H1 (cell line): ENCODE data around the gene TMEM72. TPM values are rescaled to one million over a fixed set of nuclear protein-coding genes. Genes with fewer than 3 reads are reported as not detected.
A peak's percentile ranks its signal among the peaks of the same experiment; 100 is the strongest.

Experiments used
- CTCF ChIA-PET: fragments of 300-600 bp; sonication (Branson Sonifier 250); formaldehyde crosslinking; loops from one replicate; lab custom pipeline; 2021; ENCODE audit not compliant: partially characterized antibody; lab: Charles Lee
- POLR2A ChIA-PET: fragments of 300-600 bp; sonication (Branson Sonifier 250); formaldehyde crosslinking; loops from one replicate; lab custom pipeline; 2021; ENCODE audit warnings: inconsistent platforms; ENCODE audit not compliant: partially characterized antibody; lab: Charles Lee
- DNase-seq, 2 experiments: peaks; one replicate each; pipeline versions ENCODE4 v3.0.0 to v3.0.0-alpha.2; 2010 to 2022; ENCODE audit warnings: low spot score in 2 of 2, low read depth in 1 of 2, mixed read lengths in 1 of 2
- FAIRE-seq: peaks from 2 replicates; lab custom pipeline; 2011; peaks lifted over from hg19 to GRCh38; lab: Jason Lieb, UNC
- H2AFZ ChIP-seq: 2 replicates; pipeline ENCODE4 v1.8.1; 2012; ENCODE audit warnings: low read length, inconsistent platforms
- H2AK5ac ChIP-seq: 2 replicates; pipeline ENCODE4 v1.6.1; 2013; ENCODE audit warnings: low read depth, low read length
- H2BK120ac ChIP-seq: replicated peaks from 2 replicates; pipeline ENCODE3; 2013; ENCODE audit warnings: low read depth, low read length, inconsistent platforms
- H2BK12ac ChIP-seq: 2 replicates; pipeline ENCODE4 v1.6.1; 2013; ENCODE audit warnings: low read depth, low read length
- H2BK15ac ChIP-seq: 2 replicates; pipeline ENCODE4 v1.6.1; 2013; ENCODE audit warnings: low read length
- H2BK20ac ChIP-seq: 2 replicates; pipeline ENCODE4 v1.6.1; 2013; ENCODE audit warnings: low read length
- H2BK5ac ChIP-seq: 2 replicates; pipeline ENCODE4 v1.6.1; 2013; ENCODE audit warnings: low read depth, low read length
- H3K14ac ChIP-seq: 2 replicates; pipeline ENCODE4 v1.6.1; 2013; ENCODE audit warnings: inconsistent platforms; ENCODE audit not compliant: insufficient read length
- H3K18ac ChIP-seq: 2 replicates; pipeline ENCODE4 v1.6.1; 2013; ENCODE audit warnings: low read length; ENCODE audit errors: extremely low read depth
- H3K23ac ChIP-seq: 2 replicates; pipeline ENCODE4 v1.6.1; 2013; ENCODE audit warnings: inconsistent platforms; ENCODE audit not compliant: insufficient read length
- H3K23me2 ChIP-seq: 2 replicates; pipeline ENCODE4 v1.6.1; 2013; ENCODE audit warnings: low read depth, low read length
- H3K27ac ChIP-seq: 2 replicates; pipeline ENCODE4 v1.6.1; 2011; ENCODE audit warnings: low read depth, low read length, inconsistent platforms
- H3K27me3 ChIP-seq, 4 experiments: replicated peaks in 1 of 4; 1 replicate in 1 of 4; 2 replicates in 3 of 4; pipeline versions ENCODE4 v1.6.1 to v1.8.1; 2011 to 2013; ENCODE audit warnings: low read length in 3 of 4, mild to moderate bottlenecking in 3 of 4, inconsistent platforms in 2 of 4, mixed read lengths in 2 of 4, moderate library complexity in 1 of 4; ENCODE audit not compliant: control insufficient read depth in 3 of 4, insufficient read depth in 3 of 4; ENCODE audit errors: extremely low read depth in 1 of 4
- H3K36me3 ChIP-seq, 4 experiments: 2 replicates each; pipeline versions ENCODE4 v1.6.1 to v1.8.1; 2011 to 2013; ENCODE audit warnings: mild to moderate bottlenecking in 4 of 4, low read length in 3 of 4, moderate library complexity in 2 of 4, control low read depth in 1 of 4, inconsistent platforms in 1 of 4; ENCODE audit not compliant: insufficient read depth in 4 of 4, control insufficient read depth in 2 of 4
- H3K4ac ChIP-seq: replicated peaks from 2 replicates; pipeline ENCODE3; 2013; ENCODE audit warnings: low read length, low read depth, mixed read lengths, inconsistent platforms; ENCODE audit not compliant: insufficient read length
- H3K4me1 ChIP-seq, 4 experiments: replicated peaks in 1 of 4; 1 replicate in 1 of 4; 2 replicates in 3 of 4; pipeline versions ENCODE4 v1.6.1 to v1.8.1; 2011 to 2013; ENCODE audit warnings: low read length in 3 of 4, inconsistent platforms in 2 of 4, mixed read lengths in 1 of 4; ENCODE audit not compliant: insufficient read depth in 4 of 4, control insufficient read depth in 3 of 4
- H3K4me2 ChIP-seq, 2 experiments: 2 replicates each; pipeline versions ENCODE4 v1.6.1 to v1.8.1; 2011 to 2013; ENCODE audit warnings: low read depth in 2 of 2, low read length in 2 of 2, control low read depth in 1 of 2, inconsistent platforms in 1 of 2, mild to moderate bottlenecking in 1 of 2; ENCODE audit not compliant: insufficient read depth in 1 of 2
- H3K4me3 ChIP-seq, 4 experiments: fragments of 200-600, 300-600 bp in 1 of 4; sonication (generic), shearing (Covaris generic), sonication (Bioruptor Twin) in 1 of 4; 2 replicates each; pipeline versions ENCODE4 v1.5.1 to v1.8.1; 2011 to 2016; ENCODE audit warnings: low read length in 4 of 4, low read depth in 3 of 4, control low read depth in 2 of 4, inconsistent platforms in 2 of 4, mild to moderate bottlenecking in 2 of 4, mixed read lengths in 1 of 4, moderate library complexity in 1 of 4; ENCODE audit not compliant: insufficient read depth in 2 of 4; ENCODE audit errors: extremely low read depth in 1 of 4
- H3K56ac ChIP-seq: replicated peaks from 2 replicates; pipeline ENCODE3; 2013; ENCODE audit warnings: low read depth, mild to moderate bottlenecking, mixed read lengths, low read length, inconsistent platforms; ENCODE audit not compliant: insufficient read length
- H3K79me1 ChIP-seq: 2 replicates; pipeline ENCODE4 v1.6.1; 2013; ENCODE audit warnings: low read depth, low read length, control low read depth
- H3K79me2 ChIP-seq, 2 experiments: 2 replicates each; pipeline versions ENCODE4 v1.6.1 to v1.8.1; 2012 to 2013; ENCODE audit warnings: low read length in 2 of 2, mild to moderate bottlenecking in 2 of 2, inconsistent platforms in 1 of 2; ENCODE audit not compliant: insufficient read depth in 2 of 2, control insufficient read depth in 1 of 2
- H3K9ac ChIP-seq, 4 experiments: replicated peaks in 1 of 4; 1 replicate in 1 of 4; 2 replicates in 3 of 4; pipeline versions ENCODE4 v1.6.1 to v1.8.1; 2011 to 2013; ENCODE audit warnings: low read depth in 3 of 4, low read length in 3 of 4, control low read depth in 2 of 4, mild to moderate bottlenecking in 2 of 4, moderate library complexity in 2 of 4, inconsistent platforms in 1 of 4; ENCODE audit errors: extremely low read depth in 1 of 4
- H3K9me3 ChIP-seq, 2 experiments: 2 replicates each; pipeline versions ENCODE4 v1.6.1 to v1.8.1; 2012 to 2013; ENCODE audit warnings: mild to moderate bottlenecking in 2 of 2, moderate library complexity in 2 of 2, control low read depth in 1 of 2, inconsistent platforms in 1 of 2, low read depth in 1 of 2, low read length in 1 of 2, mixed read lengths in 1 of 2; ENCODE audit not compliant: insufficient read depth in 2 of 2
- H4K20me1 ChIP-seq, 2 experiments: replicated peaks in 1 of 2; 2 replicates each; pipeline versions ENCODE3 to v1.8.1; 2011 to 2013; ENCODE audit warnings: inconsistent platforms in 2 of 2, low read length in 2 of 2, mild to moderate bottlenecking in 1 of 2; ENCODE audit not compliant: insufficient read depth in 2 of 2, control insufficient read depth in 1 of 2
- H4K5ac ChIP-seq: 2 replicates; pipeline ENCODE4 v1.6.1; 2013; ENCODE audit warnings: low read length, low read depth, mixed read lengths, inconsistent platforms; ENCODE audit not compliant: insufficient read length
- H4K8ac ChIP-seq: 2 replicates; pipeline ENCODE4 v1.8.0; 2013; ENCODE audit warnings: mild to moderate bottlenecking, moderate library complexity, low read length, inconsistent platforms; ENCODE audit not compliant: insufficient read depth; ENCODE audit errors: extremely low read depth
- H4K91ac ChIP-seq: replicated peaks from 2 replicates; pipeline ENCODE3; 2013; ENCODE audit warnings: low read length, mixed read lengths, inconsistent platforms; ENCODE audit not compliant: insufficient read length
- BRCA1 ChIP-seq: IDR thresholded peaks from 2 replicates; pipeline ENCODE4 v1.6.1; 2012; ENCODE audit warnings: low read depth, low read length, improper control_type of control experiment
- CBX5 ChIP-seq: fragments of 300-800, 300-1000 bp; sonication (generic); IDR thresholded peaks from 2 replicates; pipeline ENCODE4 v1.7.1; 2016; ENCODE audit warnings: antibody characterized with exemption, low read length, low read depth
- CHD1 ChIP-seq: IDR thresholded peaks from 2 replicates; pipeline ENCODE4 v1.6.1; 2012; ENCODE audit warnings: low read depth, low read length, improper control_type of control experiment
- CREB1 ChIP-seq: IDR thresholded peaks from 2 replicates; pipeline ENCODE4 v1.6.1; 2012; ENCODE audit warnings: inconsistent platforms
- EGR1 ChIP-seq: IDR thresholded peaks from 2 replicates; pipeline ENCODE4 v1.6.1; 2011; ENCODE audit warnings: low read depth, low read length, borderline replicate concordance
- KDM4A ChIP-seq: IDR thresholded peaks from one replicate; pipeline ENCODE4 v1.7.1; 2012; ENCODE audit warnings: low read depth, mild to moderate bottlenecking, moderate library complexity, low read length, inconsistent platforms; ENCODE audit not compliant: severe bottlenecking
- MAFK ChIP-seq: IDR thresholded peaks from 2 replicates; pipeline ENCODE4 v1.6.1; 2012; ENCODE audit warnings: low read depth, mild to moderate bottlenecking, improper control_type of control experiment, low read length
- SAP30 ChIP-seq: fragments of 300-600 bp; sonication (generic); IDR thresholded peaks from 2 replicates; pipeline ENCODE4 v1.7.1; 2012; ENCODE audit warnings: low read length, moderate library complexity, mild to moderate bottlenecking, inconsistent platforms; ENCODE audit not compliant: insufficient read depth, insufficient replicate concordance
- SUZ12 ChIP-seq: fragments of 200-600 bp; sonication (generic); IDR thresholded peaks from 2 replicates; pipeline ENCODE4 v1.6.1; 2012; ENCODE audit warnings: mild to moderate bottlenecking, inconsistent platforms, low read length, moderate library complexity, mixed read lengths
- TBP ChIP-seq: IDR thresholded peaks from 2 replicates; pipeline ENCODE4 v1.6.1; 2011; ENCODE audit warnings: low read depth, low read length, improper control_type of control experiment
- YY1 ChIP-seq: IDR thresholded peaks from 2 replicates; pipeline ENCODE4 v1.6.1; 2011; ENCODE audit warnings: low read depth, mild to moderate bottlenecking, low read length
- WGBS, 2 experiments: shearing (Covaris generic) in 1 of 2; methylation state at CpG; one replicate each; pipeline versions ENCODE4 v1.1.6 to v1.1.7; 2013 to 2015; ENCODE audit warnings: low lambda C conversion rate in 2 of 2, mixed read lengths in 2 of 2, inconsistent platforms in 1 of 2, low coverage in 1 of 2, missing lambda C conversion rate in 1 of 2; ENCODE audit not compliant: insufficient replicate concordance in 2 of 2, insufficient coverage in 1 of 2, insufficient read length in 1 of 2; ENCODE audit errors: extremely low coverage in 1 of 2, missing lambda C conversion rate in 1 of 2; 5-methylcytosine and 5-hydroxymethylcytosine counted together
- polyA plus RNA-seq, 7 experiments: library from polyadenylated mRNA; depleted of rRNA in 3 of 7; stranded (reverse) in 5 of 7; unstranded in 2 of 7; fragments of >200 nt in 5 of 7; fragments of 200-250 nt in 2 of 7; gene quantifications; 1 replicate in 5 of 7; 2 replicates in 1 of 7; 4 replicates in 1 of 7; pipeline versions ENCODE4 v1.2.1 to v1.2.3, GENCODE V29; 2011 to 2013; ENCODE audit warnings: missing spikeins in 2 of 7, mixed read lengths in 2 of 7
- total RNA-seq: library from RNA; stranded (reverse); fragmentation: NEBNext Ultra II Directional; extraction: Animal tissue kit (Norgen Biotek cat#: 25700); gene quantifications from 2 replicates; pipeline ENCODE4 v1.2.1, GENCODE V29; 2021
- TF ChIP-seq, protein P1 (sequence below): IDR thresholded peaks from 2 replicates; pipeline ENCODE4 v1.6.1; 2012; ENCODE audit warnings: inconsistent platforms

TMEM72 gene
- total and polyA plus RNA-seq, 2 of the 8 experiments (the other 6 are each of a cell fraction or from before 2014, with no cell fraction given): not detected

GRCh38 chr10:44927352-44927751, 16.2 kb downstream of the TMEM72 start:
- H2BK5ac ChIP-seq: no peak overlapping the region

More at GRCh38 chr10:44927352-44927751, 16.2 kb downstream of the TMEM72 start:
- H4K8ac ChIP-seq: no peak overlapping the region
- no peak for TF ChIP-seq CHD1
- TF ChIP-seq CREB1: no peak
- no peak for TF ChIP-seq SUZ12
- TF ChIP-seq EGR1: no peak
- TF ChIP-seq, protein P1, sequence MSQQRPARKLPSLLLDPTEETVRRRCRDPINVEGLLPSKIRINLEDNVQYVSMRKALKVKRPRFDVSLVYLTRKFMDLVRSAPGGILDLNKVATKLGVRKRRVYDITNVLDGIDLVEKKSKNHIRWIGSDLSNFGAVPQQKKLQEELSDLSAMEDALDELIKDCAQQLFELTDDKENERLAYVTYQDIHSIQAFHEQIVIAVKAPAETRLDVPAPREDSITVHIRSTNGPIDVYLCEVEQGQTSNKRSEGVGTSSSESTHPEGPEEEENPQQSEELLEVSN: no peak
- TF ChIP-seq BRCA1: no peak
- no peak for TF ChIP-seq SAP30
- TF ChIP-seq MAFK: no peak
- TF ChIP-seq CBX5: no peak
- no peak for TF ChIP-seq YY1
- no peak for TF ChIP-seq KDM4A
- no peak for TF ChIP-seq TBP
- no peak overlapping the region for H2AFZ ChIP-seq
- H2BK12ac ChIP-seq: no peak overlapping the region
- POLR2A ChIA-PET: no interaction called here
- H3K79me2 ChIP-seq: no peaks in the 10 kb centered on the region
- FAIRE-seq: no peak
- H2AK5ac ChIP-seq: no peak overlapping the region
- peaks cover 12% of the 10 kb centered on the region; the same call in 1 of the 2 replicates for H3K23me2 ChIP-seq
- H3K4me1 ChIP-seq: peaks cover 0 to 7% (median 0%) of the 10 kb centered on the region in 4 experiments; a peak in 1 of 7 replicates
- H3K9ac ChIP-seq: no peak overlapping the region
- DNase-seq: no peak
- H2BK20ac ChIP-seq: no peak overlapping the region
- H3K56ac ChIP-seq: no peak overlapping the region
- H2BK120ac ChIP-seq: peak overlapping the region; percentile 4
- no peak overlapping the region for H3K27ac ChIP-seq
- H3K9me3 ChIP-seq: no peaks in the 10 kb centered on the region
- 89% methylated on average over 2 of the region's 2 CpGs; no CpG with 5 or more reads in 1 of the 2 experiments for WGBS, 2 experiments
- H3K4me2 ChIP-seq: no peak overlapping the region
- H3K36me3 ChIP-seq: no peaks in the 10 kb centered on the region
- H3K14ac ChIP-seq: no peak overlapping the region
- no peak overlapping the region for H3K4me3 ChIP-seq
- no peak overlapping the region for H3K4ac ChIP-seq
- peak overlapping the region; percentile 22 for H4K91ac ChIP-seq
- 0 out of 2 replicates have a peak overlapping the region, but pooled peaks have one; percentile 5 for H2BK15ac ChIP-seq
- H3K18ac ChIP-seq: no peak overlapping the region
- H4K5ac ChIP-seq: no peak overlapping the region
- H4K20me1 ChIP-seq: no peaks in the 10 kb centered on the region
- no peaks in the 10 kb centered on the region for H3K79me1 ChIP-seq
- no peak overlapping the region for H3K23ac ChIP-seq
- H3K27me3 ChIP-seq: peaks cover 0 to 6% (median 2%) of the 10 kb centered on the region in 4 experiments; a peak in 3 of 7 replicates
- CTCF ChIA-PET: interaction anchor here (0.8 to 3.5 kb wide), 7 partner anchors 10 to 64 kb away, joined by 3 to 16 read pairs (median 4); no protein-coding TSS in a partner anchor
